ENCODE results near the gene OSGEP. TPM values are rescaled to one million over a fixed set of nuclear protein-coding genes. Genes with fewer than 3 reads are reported as not detected.
A peak's percentile ranks its signal among the peaks of the same experiment; 100 is the strongest.

OSGEP gene
- total and polyA plus RNA-seq, 2 of the 13 experiments (the other 11 are each of a cell fraction or from before 2014, with no cell fraction given): 39.7 to 41.1 TPM

DNA sequence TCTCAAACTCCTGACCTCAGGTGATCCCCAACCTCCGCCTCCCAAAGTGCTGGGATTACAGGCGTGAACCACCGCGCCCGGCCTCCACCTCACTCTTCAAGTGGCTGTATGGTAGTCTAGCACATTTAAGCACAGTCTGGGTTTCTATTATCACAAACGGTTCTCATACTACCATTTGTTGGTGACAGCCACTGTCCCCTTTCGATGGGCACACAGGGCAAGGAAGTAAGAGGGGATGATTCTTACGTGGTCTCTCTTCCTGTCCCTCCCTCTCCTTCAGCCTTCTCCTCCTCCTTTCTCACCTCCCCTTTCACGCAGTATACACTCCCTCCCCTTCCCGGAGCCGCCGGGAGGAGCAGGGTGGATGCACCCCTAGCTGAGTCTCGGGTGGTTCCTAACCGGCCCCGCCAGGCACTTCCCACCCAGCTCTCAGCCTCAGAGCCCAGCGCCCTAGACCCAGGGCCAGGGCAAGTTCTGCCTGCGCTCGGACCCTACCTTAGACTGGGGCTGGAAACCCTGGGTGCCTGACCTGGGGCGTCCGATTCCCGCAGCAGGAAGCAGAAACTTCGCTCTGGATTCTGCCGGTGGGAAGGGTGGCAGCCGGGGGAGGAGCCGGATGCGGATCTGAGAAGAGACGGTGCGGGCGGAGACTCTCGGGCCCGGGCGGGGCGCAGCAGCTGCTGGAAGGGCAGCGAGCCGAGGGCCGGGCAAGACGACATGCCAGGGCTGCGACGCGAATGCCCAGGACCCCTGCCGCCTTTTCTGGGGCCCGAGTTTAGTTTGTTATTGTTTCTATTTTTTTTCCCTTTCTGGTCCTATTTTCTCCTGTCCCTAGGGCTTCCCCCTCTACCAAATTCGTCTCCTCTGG lies 41.5 kb downstream of the OSGEP start, which contains the start of gene TEP1 (continued):
- TF ChIP-seq, protein P1, sequence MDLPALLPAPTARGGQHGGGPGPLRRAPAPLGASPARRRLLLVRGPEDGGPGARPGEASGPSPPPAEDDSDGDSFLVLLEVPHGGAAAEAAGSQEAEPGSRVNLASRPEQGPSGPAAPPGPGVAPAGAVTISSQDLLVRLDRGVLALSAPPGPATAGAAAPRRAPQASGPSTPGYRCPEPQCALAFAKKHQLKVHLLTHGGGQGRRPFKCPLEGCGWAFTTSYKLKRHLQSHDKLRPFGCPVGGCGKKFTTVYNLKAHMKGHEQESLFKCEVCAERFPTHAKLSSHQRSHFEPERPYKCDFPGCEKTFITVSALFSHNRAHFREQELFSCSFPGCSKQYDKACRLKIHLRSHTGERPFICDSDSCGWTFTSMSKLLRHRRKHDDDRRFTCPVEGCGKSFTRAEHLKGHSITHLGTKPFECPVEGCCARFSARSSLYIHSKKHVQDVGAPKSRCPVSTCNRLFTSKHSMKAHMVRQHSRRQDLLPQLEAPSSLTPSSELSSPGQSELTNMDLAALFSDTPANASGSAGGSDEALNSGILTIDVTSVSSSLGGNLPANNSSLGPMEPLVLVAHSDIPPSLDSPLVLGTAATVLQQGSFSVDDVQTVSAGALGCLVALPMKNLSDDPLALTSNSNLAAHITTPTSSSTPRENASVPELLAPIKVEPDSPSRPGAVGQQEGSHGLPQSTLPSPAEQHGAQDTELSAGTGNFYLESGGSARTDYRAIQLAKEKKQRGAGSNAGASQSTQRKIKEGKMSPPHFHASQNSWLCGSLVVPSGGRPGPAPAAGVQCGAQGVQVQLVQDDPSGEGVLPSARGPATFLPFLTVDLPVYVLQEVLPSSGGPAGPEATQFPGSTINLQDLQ (CRISPR knock-in tag; IDR thresholded peaks at IDR 0.05): peak; percentile 95
- TF ChIP-seq, protein P2, sequence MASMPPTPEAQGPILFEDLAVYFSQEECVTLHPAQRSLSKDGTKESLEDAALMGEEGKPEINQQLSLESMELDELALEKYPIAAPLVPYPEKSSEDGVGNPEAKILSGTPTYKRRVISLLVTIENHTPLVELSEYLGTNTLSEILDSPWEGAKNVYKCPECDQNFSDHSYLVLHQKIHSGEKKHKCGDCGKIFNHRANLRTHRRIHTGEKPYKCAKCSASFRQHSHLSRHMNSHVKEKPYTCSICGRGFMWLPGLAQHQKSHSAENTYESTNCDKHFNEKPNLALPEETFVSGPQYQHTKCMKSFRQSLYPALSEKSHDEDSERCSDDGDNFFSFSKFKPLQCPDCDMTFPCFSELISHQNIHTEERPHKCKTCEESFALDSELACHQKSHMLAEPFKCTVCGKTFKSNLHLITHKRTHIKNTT (CRISPR knock-in tag; IDR thresholded peaks at IDR 0.05): no peak
- TF ChIP-seq TRIM24 (CRISPR knock-in tag; IDR thresholded peaks at IDR 0.05) (no peak), ZBTB21 (CRISPR knock-in tag; IDR thresholded peaks at IDR 0.05) (no peak), SIN3A (IDR thresholded peaks at IDR 0.05; ENCODE audit: borderline replicate concordance, low read depth, low read length) (peak; percentile 63), ZNF207 (IDR thresholded peaks at IDR 0.05; ENCODE audit: borderline replicate concordance) (no peak), MLLT10 (CRISPR knock-in tag; IDR thresholded peaks at IDR 0.05) (no peak), ONECUT2 (CRISPR knock-in tag; IDR thresholded peaks at IDR 0.05) (0 out of 2 replicates have a peak, but pooled peaks have one; percentile 25), DR1 (CRISPR knock-in tag; IDR thresholded peaks at IDR 0.05) (peak; percentile 39; the same call in 1 of the 2 replicates), ZNF274 (CRISPR knock-in tag; IDR thresholded peaks at IDR 0.05) (peak; percentile 78)
- TF ChIP-seq, protein P3, sequence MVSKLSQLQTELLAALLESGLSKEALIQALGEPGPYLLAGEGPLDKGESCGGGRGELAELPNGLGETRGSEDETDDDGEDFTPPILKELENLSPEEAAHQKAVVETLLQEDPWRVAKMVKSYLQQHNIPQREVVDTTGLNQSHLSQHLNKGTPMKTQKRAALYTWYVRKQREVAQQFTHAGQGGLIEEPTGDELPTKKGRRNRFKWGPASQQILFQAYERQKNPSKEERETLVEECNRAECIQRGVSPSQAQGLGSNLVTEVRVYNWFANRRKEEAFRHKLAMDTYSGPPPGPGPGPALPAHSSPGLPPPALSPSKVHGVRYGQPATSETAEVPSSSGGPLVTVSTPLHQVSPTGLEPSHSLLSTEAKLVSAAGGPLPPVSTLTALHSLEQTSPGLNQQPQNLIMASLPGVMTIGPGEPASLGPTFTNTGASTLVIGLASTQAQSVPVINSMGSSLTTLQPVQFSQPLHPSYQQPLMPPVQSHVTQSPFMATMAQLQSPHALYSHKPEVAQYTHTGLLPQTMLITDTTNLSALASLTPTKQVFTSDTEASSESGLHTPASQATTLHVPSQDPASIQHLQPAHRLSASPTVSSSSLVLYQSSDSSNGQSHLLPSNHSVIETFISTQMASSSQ (IDR thresholded peaks at IDR 0.05; ENCODE audit: low read depth): no peak
- TF ChIP-seq, protein P3 (CRISPR knock-in tag; IDR thresholded peaks at IDR 0.05; ENCODE audit: borderline replicate concordance): peak; percentile 70
- TF ChIP-seq, protein P4, sequence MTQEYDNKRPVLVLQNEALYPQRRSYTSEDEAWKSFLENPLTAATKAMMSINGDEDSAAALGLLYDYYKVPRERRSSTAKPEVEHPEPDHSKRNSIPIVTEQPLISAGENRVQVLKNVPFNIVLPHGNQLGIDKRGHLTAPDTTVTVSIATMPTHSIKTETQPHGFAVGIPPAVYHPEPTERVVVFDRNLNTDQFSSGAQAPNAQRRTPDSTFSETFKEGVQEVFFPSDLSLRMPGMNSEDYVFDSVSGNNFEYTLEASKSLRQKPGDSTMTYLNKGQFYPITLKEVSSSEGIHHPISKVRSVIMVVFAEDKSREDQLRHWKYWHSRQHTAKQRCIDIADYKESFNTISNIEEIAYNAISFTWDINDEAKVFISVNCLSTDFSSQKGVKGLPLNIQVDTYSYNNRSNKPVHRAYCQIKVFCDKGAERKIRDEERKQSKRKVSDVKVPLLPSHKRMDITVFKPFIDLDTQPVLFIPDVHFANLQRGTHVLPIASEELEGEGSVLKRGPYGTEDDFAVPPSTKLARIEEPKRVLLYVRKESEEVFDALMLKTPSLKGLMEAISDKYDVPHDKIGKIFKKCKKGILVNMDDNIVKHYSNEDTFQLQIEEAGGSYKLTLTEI (CRISPR knock-in tag; conservative IDR thresholded peaks at IDR 0.05): no peak
- TF ChIP-seq, protein P5, sequence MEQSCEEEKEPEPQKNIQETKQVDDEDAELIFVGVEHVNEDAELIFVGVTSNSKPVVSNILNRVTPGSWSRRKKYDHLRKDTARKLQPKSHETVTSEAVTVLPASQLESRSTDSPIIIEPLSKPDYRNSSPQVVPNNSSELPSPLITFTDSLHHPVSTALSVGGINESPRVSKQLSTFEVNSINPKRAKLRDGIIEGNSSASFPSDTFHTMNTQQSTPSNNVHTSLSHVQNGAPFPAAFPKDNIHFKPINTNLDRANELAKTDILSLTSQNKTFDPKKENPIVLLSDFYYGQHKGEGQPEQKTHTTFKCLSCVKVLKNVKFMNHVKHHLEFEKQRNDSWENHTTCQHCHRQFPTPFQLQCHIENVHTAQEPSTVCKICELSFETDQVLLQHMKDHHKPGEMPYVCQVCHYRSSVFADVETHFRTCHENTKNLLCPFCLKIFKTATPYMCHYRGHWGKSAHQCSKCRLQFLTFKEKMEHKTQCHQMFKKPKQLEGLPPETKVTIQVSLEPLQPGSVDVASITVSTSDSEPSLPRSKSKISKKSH (CRISPR knock-in tag; IDR thresholded peaks at IDR 0.05; ENCODE audit: borderline replicate concordance): peak; percentile 72
